Measurements from ENCODE around the gene ZDHHC14. TPM values are rescaled to one million over a fixed set of nuclear protein-coding genes. Genes with fewer than 3 reads are reported as not detected.

Gene ZDHHC14
- total RNA-seq, 4 donors from 2014 or later: 7.1 to 11.4 (median 9.8) TPM

DNA sequence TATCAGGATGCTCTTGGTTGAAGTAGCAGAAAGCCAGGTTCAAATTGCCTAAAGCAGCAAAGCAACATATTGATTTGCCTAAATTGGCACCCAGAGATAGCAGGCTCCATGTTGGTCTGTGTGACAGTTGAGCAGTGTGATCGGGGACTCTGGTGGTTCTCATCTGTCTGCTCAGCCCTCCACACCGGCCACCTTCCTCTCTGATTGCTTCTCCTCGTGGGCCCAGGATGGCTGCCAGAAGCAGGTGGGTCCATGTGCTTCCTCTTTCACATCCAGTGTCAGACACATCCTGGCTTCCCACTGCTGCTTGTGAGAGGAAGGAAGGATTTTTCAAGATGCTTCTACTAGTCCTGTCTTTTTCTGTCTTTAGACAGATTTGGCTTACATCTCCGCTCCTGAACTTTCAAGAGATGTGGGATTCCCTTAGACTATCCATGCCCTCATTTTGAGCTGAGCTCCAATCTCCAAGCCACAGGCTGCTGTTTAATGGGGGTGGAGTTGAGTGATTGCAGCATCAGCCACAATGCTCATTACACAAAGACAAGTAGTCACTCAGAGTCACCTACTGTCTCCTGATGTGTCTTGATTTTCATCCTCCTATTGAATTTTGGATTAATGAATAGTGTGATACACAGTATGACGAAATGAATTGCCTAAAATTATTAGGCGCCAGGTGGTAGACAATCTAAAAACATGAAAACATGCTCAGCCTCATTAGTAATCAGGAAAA, 122.2 kb downstream of the ZDHHC14 start:
- Histone ChIP-seq H3K27ac (replicated peaks in 1 of 4) (no peak overlapping the region), H3K27me3 (no peaks in the 10 kb centered on the region)
- WGBS: 86% methylated on average over 6 of the region's 6 CpGs

DNA sequence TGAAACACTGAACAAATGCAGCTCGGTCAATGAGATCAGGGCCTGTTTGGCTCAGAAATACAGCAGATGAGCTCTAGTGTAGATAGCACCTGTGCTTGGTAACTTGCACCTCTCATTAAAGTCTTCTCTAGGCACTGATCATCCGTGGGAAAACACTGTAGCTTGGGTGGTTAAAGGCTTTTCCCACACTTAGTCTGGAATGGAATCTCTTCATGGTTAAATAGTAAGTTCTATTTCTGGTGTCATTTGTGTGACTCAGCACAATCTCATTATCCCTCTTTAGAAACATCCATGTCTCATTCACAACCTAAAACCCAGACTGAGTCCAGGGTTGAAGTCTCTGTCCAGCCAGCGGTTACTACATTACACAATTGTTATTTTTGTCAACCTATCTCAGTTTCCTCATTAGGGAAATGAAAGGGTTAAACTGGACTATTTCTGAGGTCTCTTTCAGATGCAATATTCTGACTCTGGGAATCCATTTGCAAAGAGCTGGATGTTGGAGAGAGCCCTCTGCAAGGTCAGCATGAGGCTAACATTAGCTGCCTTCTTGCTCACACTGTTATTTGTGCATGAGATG, 125.0 kb downstream of the ZDHHC14 start:
- 96% methylated on average over 3 of the region's 3 CpGs for WGBS
- TF ChIP-seq EP300 (IDR thresholded peaks at IDR 0.05) (no peak), POLR2AphosphoS5 (IDR thresholded peaks at IDR 0.05) (no peak), POLR2A (IDR thresholded peaks at IDR 0.05; ENCODE audit: low read depth) (no peak)

More for the DNA sequence above, 122.2 kb downstream of the ZDHHC14 start:
- H3K4me3 ChIP-seq: no peak overlapping the region
- no peaks in the 10 kb centered on the region for H3K36me3 ChIP-seq
- TF ChIP-seq, protein P1, sequence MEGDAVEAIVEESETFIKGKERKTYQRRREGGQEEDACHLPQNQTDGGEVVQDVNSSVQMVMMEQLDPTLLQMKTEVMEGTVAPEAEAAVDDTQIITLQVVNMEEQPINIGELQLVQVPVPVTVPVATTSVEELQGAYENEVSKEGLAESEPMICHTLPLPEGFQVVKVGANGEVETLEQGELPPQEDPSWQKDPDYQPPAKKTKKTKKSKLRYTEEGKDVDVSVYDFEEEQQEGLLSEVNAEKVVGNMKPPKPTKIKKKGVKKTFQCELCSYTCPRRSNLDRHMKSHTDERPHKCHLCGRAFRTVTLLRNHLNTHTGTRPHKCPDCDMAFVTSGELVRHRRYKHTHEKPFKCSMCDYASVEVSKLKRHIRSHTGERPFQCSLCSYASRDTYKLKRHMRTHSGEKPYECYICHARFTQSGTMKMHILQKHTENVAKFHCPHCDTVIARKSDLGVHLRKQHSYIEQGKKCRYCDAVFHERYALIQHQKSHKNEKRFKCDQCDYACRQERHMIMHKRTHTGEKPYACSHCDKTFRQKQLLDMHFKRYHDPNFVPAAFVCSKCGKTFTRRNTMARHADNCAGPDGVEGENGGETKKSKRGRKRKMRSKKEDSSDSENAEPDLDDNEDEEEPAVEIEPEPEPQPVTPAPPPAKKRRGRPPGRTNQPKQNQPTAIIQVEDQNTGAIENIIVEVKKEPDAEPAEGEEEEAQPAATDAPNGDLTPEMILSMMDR (IDR thresholded peaks at IDR 0.05): no peak
- TF ChIP-seq EP300 (IDR thresholded peaks at IDR 0.05) (no peak), POLR2A (IDR thresholded peaks at IDR 0.05; ENCODE audit: low read depth) (no peak), POLR2AphosphoS5 (IDR thresholded peaks at IDR 0.05) (no peak)
- intact Hi-C loops (cut with DNase I): no loop called here
- peaks cover 0 to 5% (median 0%) of the 10 kb centered on the region in 4 donors for H3K4me1 ChIP-seq
- no peak for DNase-seq (ENCODE audit: extremely low spot score)
- peaks cover 0 to 20% (median 12%) of the 10 kb centered on the region in 4 donors for H3K9me3 ChIP-seq

DNA sequence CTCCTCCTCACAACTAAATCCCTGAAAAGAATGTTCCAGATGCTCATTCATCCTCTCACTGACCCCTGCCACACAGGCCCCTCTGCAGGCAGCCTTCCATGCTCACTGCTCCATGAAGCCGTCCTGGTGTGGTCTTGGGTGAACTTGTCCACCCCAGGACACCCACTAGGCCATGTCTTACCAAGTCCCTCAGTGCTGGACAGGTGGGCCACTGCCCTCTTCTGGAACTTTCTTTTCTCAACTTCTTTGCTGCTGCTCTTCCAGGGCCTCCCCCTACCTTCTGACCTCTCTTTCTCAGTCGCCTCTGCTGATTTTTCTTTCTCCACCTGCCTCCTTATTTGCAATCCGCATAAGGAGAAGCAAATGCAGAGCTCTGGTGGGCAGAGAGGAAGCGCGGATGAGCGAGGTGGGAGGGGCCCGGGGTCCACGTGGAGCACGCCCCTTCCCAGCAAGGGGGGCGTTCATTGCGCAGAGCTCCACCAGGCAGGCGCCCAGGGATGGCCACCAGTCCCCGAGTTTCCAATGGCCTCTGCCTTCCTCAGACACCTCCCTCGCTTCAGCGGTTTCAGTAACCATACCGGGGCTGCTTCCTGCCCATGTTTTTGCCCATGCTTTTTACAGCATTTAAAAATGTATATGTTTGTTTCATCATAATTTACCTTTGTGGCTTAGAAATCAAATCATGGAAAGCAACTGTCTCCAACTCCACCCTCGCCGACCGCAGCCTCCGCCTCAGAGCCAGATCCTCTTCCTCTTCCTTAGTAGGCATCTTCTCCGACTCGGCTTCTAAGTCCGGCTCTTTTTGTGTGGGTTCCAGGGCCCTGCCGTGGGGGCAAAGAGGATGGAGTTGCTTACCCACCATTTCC, 129.6 kb downstream of the ZDHHC14 start:
- H3K4me1 ChIP-seq: no peaks in the 10 kb centered on the region
- intact Hi-C loops (cut with DNase I): no loop called here
- no peak overlapping the region for H3K27ac ChIP-seq (replicated peaks in 1 of 4)
- no peak for DNase-seq (ENCODE audit: extremely low spot score)
- WGBS: 87% methylated on average over 24 of the region's 24 CpGs
- TF ChIP-seq POLR2AphosphoS5 (IDR thresholded peaks at IDR 0.05) (no peak), POLR2A (IDR thresholded peaks at IDR 0.05; ENCODE audit: low read depth) (no peak), EP300 (IDR thresholded peaks at IDR 0.05) (no peak)
- TF ChIP-seq, protein P1 (IDR thresholded peaks at IDR 0.05): no peak
- no peak overlapping the region for H3K4me3 ChIP-seq
- no peaks in the 10 kb centered on the region for H3K27me3 ChIP-seq
- no peaks in the 10 kb centered on the region for H3K36me3 ChIP-seq
- H3K9me3 ChIP-seq: peaks cover 0 to 11% (median 9%) of the 10 kb centered on the region in 4 donors

More for the DNA sequence above, 125.0 kb downstream of the ZDHHC14 start:
- Histone ChIP-seq H3K9me3 (peaks cover 0 to 15% (median 12%) of the 10 kb centered on the region in 4 donors), H3K27ac (replicated peaks in 1 of 4) (no peak overlapping the region), H3K4me1 (peaks cover 0 to 5% (median 0%) of the 10 kb centered on the region in 4 donors), H3K27me3 (no peaks in the 10 kb centered on the region), H3K4me3 (no peak overlapping the region), H3K36me3 (no peaks in the 10 kb centered on the region)
- intact Hi-C loops (cut with DNase I): no loop called here
- no peak for DNase-seq (ENCODE audit: extremely low spot score)

DNA sequence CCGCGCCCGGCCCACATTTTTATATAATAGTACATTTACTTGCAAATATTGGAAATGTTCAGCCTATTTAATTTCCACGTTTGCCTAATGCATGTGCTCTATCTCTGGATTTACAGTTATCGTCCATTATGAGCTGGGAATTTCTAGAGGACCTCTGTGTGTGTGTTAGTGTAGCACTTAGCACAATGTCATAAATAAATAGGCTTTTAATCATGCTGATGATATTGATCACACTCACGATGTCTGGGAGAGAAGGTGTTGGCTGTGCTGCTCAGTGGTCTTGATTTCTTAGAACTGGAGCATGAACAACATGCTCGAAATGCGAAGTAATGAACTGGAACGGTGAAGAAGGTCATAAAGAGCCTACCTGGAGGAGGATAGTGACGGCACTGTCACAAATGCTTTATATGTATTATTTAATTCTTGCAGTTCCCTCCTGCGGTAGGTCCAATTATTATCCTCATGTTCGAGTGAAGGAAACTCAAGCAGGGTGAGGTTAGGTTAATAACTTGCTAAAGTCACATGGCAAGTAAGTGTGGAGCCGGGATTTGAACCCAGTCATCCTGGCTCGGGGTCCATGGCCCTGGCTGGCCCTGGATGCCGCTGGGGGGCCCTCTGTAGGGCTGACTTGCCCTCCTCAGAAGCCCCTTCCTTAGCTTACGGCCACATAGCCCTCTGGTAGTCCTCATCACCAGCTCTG, 130.8 kb downstream of the ZDHHC14 start:
- TF ChIP-seq EP300 (IDR thresholded peaks at IDR 0.05): no peak
- TF ChIP-seq, protein P1 (IDR thresholded peaks at IDR 0.05): no peak
- no peak for TF ChIP-seq POLR2AphosphoS5 (IDR thresholded peaks at IDR 0.05)
- TF ChIP-seq POLR2A (IDR thresholded peaks at IDR 0.05; ENCODE audit: low read depth): no peak
- H3K4me1 ChIP-seq: no peaks in the 10 kb centered on the region
- DNase-seq (ENCODE audit: extremely low spot score): no peak
- 95% methylated on average over 16 of the region's 16 CpGs for WGBS
- no peak overlapping the region for H3K4me3 ChIP-seq
- intact Hi-C loops (cut with DNase I): no loop called here
- no peak overlapping the region for H3K27ac ChIP-seq (replicated peaks in 1 of 4)
- no peaks in the 10 kb centered on the region for H3K27me3 ChIP-seq
- H3K9me3 ChIP-seq: no peaks in the 10 kb centered on the region
- no peaks in the 10 kb centered on the region for H3K36me3 ChIP-seq
